HEK293 (cell line): ENCODE data around the gene HMCN1.

ENCODE experiments used
- ZNF133 ChIP-seq: fragments of 450-650 bp; formaldehyde crosslinking; IDR thresholded peaks from 2 replicates; pipeline ENCODE4 v1.5.1; 2016; ENCODE audit warnings: missing biosample characterization, missing genetic modification characterization
- ZNF169 ChIP-seq: fragments of 450-650 bp; formaldehyde crosslinking; IDR thresholded peaks from 2 replicates; pipeline ENCODE4 v1.5.1; 2016; ENCODE audit warnings: missing biosample characterization, missing genetic modification characterization
- ZNF561 ChIP-seq: fragments of 450-650 bp; IDR thresholded peaks from 2 replicates; pipeline ENCODE4 v1.5.1; 2018; ENCODE audit warnings: missing biosample characterization, missing genetic modification characterization, borderline replicate concordance
- TF ChIP-seq, protein P1 (sequence below): fragments of 450-650 bp; formaldehyde crosslinking; IDR thresholded peaks from 2 replicates; pipeline ENCODE4 v1.5.1; 2016; ENCODE audit warnings: missing biosample characterization, missing genetic modification characterization
- TF ChIP-seq, protein P2 (sequence below): fragments of 450-650 bp; formaldehyde crosslinking; optimal IDR thresholded peaks from 2 replicates; pipeline ENCODE3; 2016; ENCODE audit warnings: missing biosample characterization, mild to moderate bottlenecking, missing genetic modification characterization
- TF ChIP-seq, protein P3 (sequence below): fragments of 450-650 bp; formaldehyde crosslinking; IDR thresholded peaks from 2 replicates; pipeline ENCODE4 v1.5.1; 2016; ENCODE audit warnings: missing biosample characterization, missing genetic modification characterization

DNA sequence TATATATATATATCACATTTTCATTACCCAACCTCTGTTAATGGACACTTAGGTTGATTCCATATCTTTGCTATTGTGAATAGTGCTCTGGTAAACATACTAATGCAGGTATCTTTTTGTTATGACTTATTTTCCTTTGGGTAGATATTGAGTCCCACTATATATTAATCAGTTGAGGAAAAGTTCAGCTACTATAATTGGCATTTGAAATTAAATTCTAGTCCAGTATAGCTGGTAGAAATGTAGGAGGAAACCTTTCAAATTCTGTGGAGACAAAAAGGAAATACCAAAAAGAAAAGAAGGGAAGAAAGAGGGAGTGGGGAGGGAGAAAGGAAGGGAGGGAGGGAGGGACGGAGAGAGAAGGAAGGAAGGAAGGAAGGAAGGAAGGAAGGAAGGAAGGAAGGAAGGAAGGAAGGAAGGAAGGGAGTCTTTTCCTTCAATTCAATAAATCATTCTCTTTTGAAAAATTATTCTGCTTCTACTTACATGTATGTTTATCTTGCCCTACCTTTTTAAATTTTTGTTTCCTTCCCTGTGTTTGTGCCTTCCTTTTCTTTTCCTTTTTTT lies 329.0 kb downstream of the HMCN1 start:
- TF ChIP-seq, protein P1, sequence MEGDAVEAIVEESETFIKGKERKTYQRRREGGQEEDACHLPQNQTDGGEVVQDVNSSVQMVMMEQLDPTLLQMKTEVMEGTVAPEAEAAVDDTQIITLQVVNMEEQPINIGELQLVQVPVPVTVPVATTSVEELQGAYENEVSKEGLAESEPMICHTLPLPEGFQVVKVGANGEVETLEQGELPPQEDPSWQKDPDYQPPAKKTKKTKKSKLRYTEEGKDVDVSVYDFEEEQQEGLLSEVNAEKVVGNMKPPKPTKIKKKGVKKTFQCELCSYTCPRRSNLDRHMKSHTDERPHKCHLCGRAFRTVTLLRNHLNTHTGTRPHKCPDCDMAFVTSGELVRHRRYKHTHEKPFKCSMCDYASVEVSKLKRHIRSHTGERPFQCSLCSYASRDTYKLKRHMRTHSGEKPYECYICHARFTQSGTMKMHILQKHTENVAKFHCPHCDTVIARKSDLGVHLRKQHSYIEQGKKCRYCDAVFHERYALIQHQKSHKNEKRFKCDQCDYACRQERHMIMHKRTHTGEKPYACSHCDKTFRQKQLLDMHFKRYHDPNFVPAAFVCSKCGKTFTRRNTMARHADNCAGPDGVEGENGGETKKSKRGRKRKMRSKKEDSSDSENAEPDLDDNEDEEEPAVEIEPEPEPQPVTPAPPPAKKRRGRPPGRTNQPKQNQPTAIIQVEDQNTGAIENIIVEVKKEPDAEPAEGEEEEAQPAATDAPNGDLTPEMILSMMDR (tag by site-specific recombination): no peak
- TF ChIP-seq, protein P2, sequence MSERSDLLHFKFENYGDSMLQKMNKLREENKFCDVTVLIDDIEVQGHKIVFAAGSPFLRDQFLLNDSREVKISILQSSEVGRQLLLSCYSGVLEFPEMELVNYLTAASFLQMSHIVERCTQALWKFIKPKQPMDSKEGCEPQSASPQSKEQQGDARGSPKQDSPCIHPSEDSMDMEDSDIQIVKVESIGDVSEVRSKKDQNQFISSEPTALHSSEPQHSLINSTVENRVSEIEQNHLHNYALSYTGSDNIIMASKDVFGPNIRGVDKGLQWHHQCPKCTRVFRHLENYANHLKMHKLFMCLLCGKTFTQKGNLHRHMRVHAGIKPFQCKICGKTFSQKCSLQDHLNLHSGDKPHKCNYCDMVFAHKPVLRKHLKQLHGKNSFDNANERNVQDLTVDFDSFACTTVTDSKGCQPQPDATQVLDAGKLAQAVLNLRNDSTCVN (tag by site-specific recombination): no peak
- TF ChIP-seq ZNF561 (tag by site-specific recombination) (no peak), ZNF133 (no peak), ZNF169 (tag by site-specific recombination) (no peak)
- TF ChIP-seq, protein P3, sequence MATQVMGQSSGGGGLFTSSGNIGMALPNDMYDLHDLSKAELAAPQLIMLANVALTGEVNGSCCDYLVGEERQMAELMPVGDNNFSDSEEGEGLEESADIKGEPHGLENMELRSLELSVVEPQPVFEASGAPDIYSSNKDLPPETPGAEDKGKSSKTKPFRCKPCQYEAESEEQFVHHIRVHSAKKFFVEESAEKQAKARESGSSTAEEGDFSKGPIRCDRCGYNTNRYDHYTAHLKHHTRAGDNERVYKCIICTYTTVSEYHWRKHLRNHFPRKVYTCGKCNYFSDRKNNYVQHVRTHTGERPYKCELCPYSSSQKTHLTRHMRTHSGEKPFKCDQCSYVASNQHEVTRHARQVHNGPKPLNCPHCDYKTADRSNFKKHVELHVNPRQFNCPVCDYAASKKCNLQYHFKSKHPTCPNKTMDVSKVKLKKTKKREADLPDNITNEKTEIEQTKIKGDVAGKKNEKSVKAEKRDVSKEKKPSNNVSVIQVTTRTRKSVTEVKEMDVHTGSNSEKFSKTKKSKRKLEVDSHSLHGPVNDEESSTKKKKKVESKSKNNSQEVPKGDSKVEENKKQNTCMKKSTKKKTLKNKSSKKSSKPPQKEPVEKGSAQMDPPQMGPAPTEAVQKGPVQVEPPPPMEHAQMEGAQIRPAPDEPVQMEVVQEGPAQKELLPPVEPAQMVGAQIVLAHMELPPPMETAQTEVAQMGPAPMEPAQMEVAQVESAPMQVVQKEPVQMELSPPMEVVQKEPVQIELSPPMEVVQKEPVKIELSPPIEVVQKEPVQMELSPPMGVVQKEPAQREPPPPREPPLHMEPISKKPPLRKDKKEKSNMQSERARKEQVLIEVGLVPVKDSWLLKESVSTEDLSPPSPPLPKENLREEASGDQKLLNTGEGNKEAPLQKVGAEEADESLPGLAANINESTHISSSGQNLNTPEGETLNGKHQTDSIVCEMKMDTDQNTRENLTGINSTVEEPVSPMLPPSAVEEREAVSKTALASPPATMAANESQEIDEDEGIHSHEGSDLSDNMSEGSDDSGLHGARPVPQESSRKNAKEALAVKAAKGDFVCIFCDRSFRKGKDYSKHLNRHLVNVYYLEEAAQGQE (tag by site-specific recombination): no peak
